ENCODE measurements around the gene BORCS6. TPM values are rescaled to one million over a fixed set of nuclear protein-coding genes. Genes with fewer than 3 reads are reported as not detected.

BORCS6 gene
- total and polyA plus RNA-seq, 2 experiments from 2014 or later: 1.8 to 7.1 TPM

DNA sequence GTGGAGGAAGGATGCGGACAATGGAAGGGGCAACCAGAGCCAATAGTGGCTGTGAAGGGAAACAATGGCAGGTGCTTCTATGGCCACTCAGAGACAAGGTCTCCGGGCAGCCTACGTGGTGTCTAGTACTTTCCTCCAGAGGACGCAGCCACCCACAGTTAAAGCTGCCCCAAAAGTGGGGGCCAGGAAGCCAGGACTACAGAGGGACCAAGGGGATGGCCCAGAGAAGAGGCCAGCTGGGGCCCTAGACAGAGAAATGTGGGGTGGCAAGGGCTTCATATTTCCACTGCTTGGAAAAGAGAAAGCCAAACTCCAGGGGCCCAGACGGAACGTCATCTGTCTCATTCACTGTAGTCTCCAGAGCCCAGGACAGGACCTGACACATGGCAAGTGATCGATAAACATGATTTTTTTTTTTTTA is 36.9 kb downstream of the BORCS6 start (continued):
- TF ChIP-seq, protein P1, sequence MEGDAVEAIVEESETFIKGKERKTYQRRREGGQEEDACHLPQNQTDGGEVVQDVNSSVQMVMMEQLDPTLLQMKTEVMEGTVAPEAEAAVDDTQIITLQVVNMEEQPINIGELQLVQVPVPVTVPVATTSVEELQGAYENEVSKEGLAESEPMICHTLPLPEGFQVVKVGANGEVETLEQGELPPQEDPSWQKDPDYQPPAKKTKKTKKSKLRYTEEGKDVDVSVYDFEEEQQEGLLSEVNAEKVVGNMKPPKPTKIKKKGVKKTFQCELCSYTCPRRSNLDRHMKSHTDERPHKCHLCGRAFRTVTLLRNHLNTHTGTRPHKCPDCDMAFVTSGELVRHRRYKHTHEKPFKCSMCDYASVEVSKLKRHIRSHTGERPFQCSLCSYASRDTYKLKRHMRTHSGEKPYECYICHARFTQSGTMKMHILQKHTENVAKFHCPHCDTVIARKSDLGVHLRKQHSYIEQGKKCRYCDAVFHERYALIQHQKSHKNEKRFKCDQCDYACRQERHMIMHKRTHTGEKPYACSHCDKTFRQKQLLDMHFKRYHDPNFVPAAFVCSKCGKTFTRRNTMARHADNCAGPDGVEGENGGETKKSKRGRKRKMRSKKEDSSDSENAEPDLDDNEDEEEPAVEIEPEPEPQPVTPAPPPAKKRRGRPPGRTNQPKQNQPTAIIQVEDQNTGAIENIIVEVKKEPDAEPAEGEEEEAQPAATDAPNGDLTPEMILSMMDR (conservative IDR thresholded peaks at IDR 0.05; ENCODE audit: low read depth in 2 of 2): no peak
- TF ChIP-seq NANOG (IDR thresholded peaks at IDR 0.05; ENCODE audit: borderline replicate concordance) (no peak), JUNB (IDR thresholded peaks at IDR 0.05; ENCODE audit: unreplicated experiment) (no peak), EZH2 (IDR thresholded peaks at IDR 0.05; ENCODE audit: low read depth, unreplicated experiment) (no peak), POLR2AphosphoS5 (IDR thresholded peaks at IDR 0.05; ENCODE audit: low read depth) (no peak), ZNF114 (CRISPR knock-in tag; IDR thresholded peaks at IDR 0.05) (no peak), ZNF331 (CRISPR knock-in tag; IDR thresholded peaks at IDR 0.05; ENCODE audit: low read depth) (no peak)

DNA sequence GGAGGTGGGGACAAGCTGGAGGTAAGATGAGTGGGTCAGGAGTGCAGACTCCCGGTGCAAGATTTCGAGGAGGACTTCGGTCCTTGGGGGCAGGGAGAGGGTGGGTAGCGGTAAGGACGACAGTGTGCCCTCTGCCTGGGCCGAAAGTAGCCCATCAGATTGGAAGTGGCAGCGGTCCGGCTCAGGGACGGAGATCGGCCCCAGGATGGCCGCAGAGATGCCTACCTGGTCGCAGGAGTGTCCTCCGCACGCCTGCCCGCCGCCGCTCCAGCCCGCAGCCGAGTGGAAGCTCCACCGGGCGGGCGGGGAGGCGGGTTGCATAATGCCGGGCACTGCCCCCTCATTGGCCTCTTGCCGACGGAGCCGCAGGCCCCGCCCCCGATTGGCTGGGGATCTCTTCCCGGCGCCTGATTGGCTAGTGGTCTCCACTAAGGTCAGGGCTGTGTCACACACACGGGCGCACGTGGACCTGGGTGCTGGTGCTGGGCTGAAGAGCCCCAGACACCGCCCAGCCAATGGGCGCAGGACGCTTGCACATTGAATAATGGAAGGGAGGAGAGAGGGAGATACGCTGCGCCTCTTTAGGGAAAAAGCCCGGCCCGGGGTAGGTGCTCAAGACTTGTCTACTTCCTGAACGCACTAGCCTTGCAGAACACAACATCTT is 37.7 kb downstream of the BORCS6 start, which contains the start of gene PER1:
Gene PER1, minus strand, starts transcription at position 293 of the 664 bp plus-strand sequence. CDS start 1,698 bp downstream, outside the sequence.
- no peaks in the 10 kb centered on the region; the same call in 1 of the 2 replicates for H4K20me1 ChIP-seq (replicated peaks; ENCODE audit: insufficient read depth)
- no peaks in the 10 kb centered on the region for H3K36me3 ChIP-seq (ENCODE audit: insufficient read depth)
- ATAC-seq (peak; percentile 56), DNase-seq (ENCODE audit: low spot score) (peak; percentile 98)
- H3K9me3 Mint-ChIP-seq: no peaks in the 10 kb centered on the region; the same call in 2 of the 3 replicates
- H2AFZ ChIP-seq: peak within 1 kb of the TSS; percentile 23; the same call in 1 of the 2 replicates
- peaks cover 20% of the 10 kb centered on the region for H3K36me3 Mint-ChIP-seq (ENCODE audit: low read depth)
- H3K4me2 ChIP-seq: peak within 1 kb of the TSS; percentile 100
- H3K4me3 Mint-ChIP-seq: no peak within 1 kb of the TSS; the same call in none of the 3 replicates
- H3K27ac ChIP-seq (ENCODE audit: low read depth): peak within 1 kb of the TSS; percentile 80; the same call in 1 of the 2 replicates
- H3K79me2 ChIP-seq (replicated peaks; ENCODE audit: insufficient read depth): peaks cover 6% of the 10 kb centered on the region; the same call in 1 of the 2 replicates
- H3K4me3 ChIP-seq: peak within 1 kb of the TSS; percentile 97
- TF ChIP-seq STAT1 (IDR thresholded peaks at IDR 0.05; ENCODE audit: unreplicated experiment) (no peak), POLR2AphosphoS5 (IDR thresholded peaks at IDR 0.05; ENCODE audit: low read depth) (peak; percentile 90), CREB1 (CRISPR knock-in tag; IDR thresholded peaks at IDR 0.05; ENCODE audit: low read depth) (no peak), EZH2phosphoT487 (IDR thresholded peaks at IDR 0.05; ENCODE audit: unreplicated experiment) (no peak)
- TF ChIP-seq, protein P1 (conservative IDR thresholded peaks at IDR 0.05; ENCODE audit: low read depth in 2 of 2): no peak
- peak within 1 kb of the TSS; percentile 20; the same call in 1 of the 2 replicates for H3K27ac Mint-ChIP-seq
- H3F3A ChIP-seq (replicated peaks; ENCODE audit: low read depth): peaks cover 38% of the 10 kb centered on the region; the same call in 1 of the 2 replicates
- H3K4me1 Mint-ChIP-seq: peaks cover 17% of the 10 kb centered on the region
- H3K27me3 Mint-ChIP-seq (ENCODE audit: insufficient read depth, low read depth, poor library complexity): peaks cover 26% of the 10 kb centered on the region
- no peaks in the 10 kb centered on the region for H3K9me2 ChIP-seq (ENCODE audit: insufficient read depth)
- H3K4me1 ChIP-seq (ENCODE audit: insufficient read depth): peaks cover 30% of the 10 kb centered on the region
- H3K27me3 ChIP-seq (ENCODE audit: insufficient read depth): no peaks in the 10 kb centered on the region

Data from GM23338 (cell line).